K562 (cell line): ENCODE measurements around the gene FRMD4A. TPM values are rescaled to one million over a fixed set of nuclear protein-coding genes. Genes with fewer than 3 reads are reported as not detected.

Experiments
- ATAC-seq: fragments of 200-7000 bp; cut with Tn5 transposase; 3 replicates; pipeline ENCODE4 v1.9.1; 2020; ENCODE audit warnings: moderate library complexity
- BruUV-seq: library from RNA; stranded (reverse); fragments of 400-500 nt; replicated peaks from 2 replicates; lab custom pipeline; 2021; lab: Mats Ljungman, UMichigan
- CTCF ChIA-PET: fragments of 300-600 bp; formaldehyde crosslinking; extraction: SDS; loops from one replicate; lab custom pipeline; 2021; ENCODE audit warnings: low intra/inter-chr PET ratio; lab: Yijun Ruan, JAX
- POLR2A ChIA-PET: fragments of 300-600, 350-650 bp; sonication (Branson Sonifier 250); formaldehyde crosslinking; extraction: SDS; loops from one replicate; lab custom pipeline; 2021; ENCODE audit warnings: antibody characterized with exemption, inconsistent platforms; lab: Yijun Ruan, JAX
- DNase-seq, 4 experiments: peaks; one replicate each; pipeline versions ENCODE4 v3.0.0 to v3.0.0-alpha.2; 2011 to 2018; ENCODE audit warnings: low spot score in 3 of 4, mixed read lengths in 3 of 4; ENCODE audit errors: extremely low read depth in 1 of 4
- FAIRE-seq: peaks from 2 replicates; lab custom pipeline; 2011; peaks lifted over from hg19 to GRCh38; lab: Jason Lieb, UNC
- H2AFZ ChIP-seq: 2 replicates; pipeline ENCODE4 v1.6.0; 2011; ENCODE audit warnings: low read depth, low read length, control low read depth, inconsistent platforms
- H3K27ac ChIP-seq: fragments of 200-600 bp; 3 replicates; pipeline ENCODE4 v1.8.0; 2011; ENCODE audit warnings: low read depth, mild to moderate bottlenecking, control low read depth, inconsistent platforms, low read length, moderate library complexity, mixed read lengths; ENCODE audit errors: extremely low read depth
- H3K27me3 ChIP-seq, 2 experiments: fragments of 300-600 bp in 1 of 2; 2 replicates in 1 of 2; 3 replicates in 1 of 2; pipeline versions ENCODE4 v1.6.0 to v1.8.0; 2011; ENCODE audit warnings: inconsistent platforms in 2 of 2, low read length in 2 of 2, mild to moderate bottlenecking in 1 of 2, mixed read lengths in 1 of 2, moderate library complexity in 1 of 2; ENCODE audit not compliant: control insufficient read depth in 2 of 2, insufficient read depth in 2 of 2
- H3K36me3 ChIP-seq: fragments of 300-600 bp; 3 replicates; pipeline ENCODE4 v1.8.0; 2011; ENCODE audit warnings: mild to moderate bottlenecking, low read length, inconsistent platforms; ENCODE audit not compliant: control insufficient read depth, insufficient read depth
- H3K4me1 ChIP-seq, 2 experiments: fragments of 200-600 bp in 1 of 2; replicated peaks in 1 of 2; 2 replicates in 1 of 2; 3 replicates in 1 of 2; pipeline versions ENCODE4 v1.5.1 to v1.8.0; 2011; ENCODE audit warnings: inconsistent platforms in 2 of 2, low read length in 2 of 2, mild to moderate bottlenecking in 1 of 2, mixed read lengths in 1 of 2, moderate library complexity in 1 of 2; ENCODE audit not compliant: control insufficient read depth in 2 of 2, insufficient read depth in 2 of 2
- H3K4me2 ChIP-seq: 2 replicates; pipeline ENCODE4 v1.6.1; 2011; ENCODE audit warnings: low read length, control low read depth, inconsistent platforms, mixed read lengths; ENCODE audit not compliant: insufficient read depth
- H3K4me3 ChIP-seq: fragments of 200-600 bp; sonication (generic), shearing (Covaris generic); 2 replicates; pipeline ENCODE4 v1.5.1; 2016; ENCODE audit warnings: control low read depth, inconsistent platforms
- H3K79me2 ChIP-seq: fragments of 200-600 bp; 3 replicates; pipeline ENCODE4 v1.8.0; 2011; ENCODE audit warnings: low read length, inconsistent platforms; ENCODE audit not compliant: control insufficient read depth, insufficient read depth
- H3K9ac ChIP-seq, 2 experiments: 2 replicates each; pipeline versions ENCODE4 v1.6.0 to v1.6.1; 2011; ENCODE audit warnings: low read depth in 2 of 2, low read length in 2 of 2, control low read depth in 1 of 2, inconsistent platforms in 1 of 2, mild to moderate bottlenecking in 1 of 2, mixed read lengths in 1 of 2; ENCODE audit not compliant: insufficient read depth in 1 of 2
- H3K9me1 ChIP-seq: one replicate; pipeline ENCODE4 v1.6.0; 2011; ENCODE audit warnings: inconsistent platforms, mild to moderate bottlenecking, low read length, moderate library complexity; ENCODE audit not compliant: control insufficient read depth, insufficient read depth
- H3K9me3 ChIP-seq: replicated peaks from 2 replicates; pipeline ENCODE4 v1.5.1; 2011; ENCODE audit warnings: low read depth, low read length, inconsistent platforms; ENCODE audit not compliant: control insufficient read depth, insufficient read depth
- H4K20me1 ChIP-seq: replicated peaks from 2 replicates; pipeline ENCODE4 v1.6.1; 2011; ENCODE audit warnings: low read length, inconsistent platforms, mixed read lengths; ENCODE audit not compliant: control insufficient read depth, insufficient read depth
- ARID4B ChIP-seq: sonication (generic); formaldehyde crosslinking; IDR thresholded peaks from 2 replicates; pipeline ENCODE4 v1.8.0; 2022; ENCODE audit warnings: mild to moderate bottlenecking, missing genetic modification reagents
- ATF4 ChIP-seq: fragments of 450-650 bp; formaldehyde crosslinking; IDR thresholded peaks from 2 replicates; pipeline ENCODE4 v1.4.0; 2022; ENCODE audit warnings: mild to moderate bottlenecking, moderate library complexity
- CBFA2T3 ChIP-seq: fragments of 450-650 bp; IDR thresholded peaks from 2 replicates; pipeline ENCODE4 v1.6.1; 2017
- CCAR2 ChIP-seq: fragments of 200-400 bp; formaldehyde crosslinking; IDR thresholded peaks from 2 replicates; pipeline ENCODE4 v1.6.1; 2017; ENCODE audit warnings: mild to moderate bottlenecking, low read depth, low read length
- CHD2 ChIP-seq: IDR thresholded peaks from 2 replicates; pipeline ENCODE4 v1.6.1; 2011; ENCODE audit warnings: low read depth, low read length
- KAT2B ChIP-seq: IDR thresholded peaks from one replicate; pipeline ENCODE4 v1.6.1; 2012; ENCODE audit warnings: low read depth, mild to moderate bottlenecking, control low read depth, inconsistent platforms, low read length, moderate library complexity
- NRF1 ChIP-seq, 2 experiments: fragments of 450-650 bp; IDR thresholded peaks in 1 of 2; conservative IDR thresholded peaks in 1 of 2; 2 replicates each; pipeline ENCODE4 v1.6.1; 2014; ENCODE audit warnings: mild to moderate bottlenecking in 2 of 2
- U2AF2 ChIP-seq: fragments of 200-400 bp; formaldehyde crosslinking; optimal IDR thresholded peaks from 2 replicates; pipeline ENCODE3; 2017; ENCODE audit warnings: low read depth, mild to moderate bottlenecking, low read length
- ZEB2 ChIP-seq: fragments of 450-650 bp; IDR thresholded peaks from 2 replicates; pipeline ENCODE4 v1.6.1; 2016
- ZNF217 ChIP-seq: sonication (generic); formaldehyde crosslinking; IDR thresholded peaks from 2 replicates; pipeline ENCODE4 v1.8.0; 2022; ENCODE audit warnings: mild to moderate bottlenecking, missing genetic modification reagents
- ZNF24 ChIP-seq: fragments of 450-650 bp; IDR thresholded peaks from 2 replicates; pipeline ENCODE4 v1.6.1; 2016
- ZNF324 ChIP-seq: fragments of 250-450 bp; sonication (Bioruptor Pico); IDR thresholded peaks from 2 replicates; pipeline ENCODE4 v1.4.0; 2020; ENCODE audit warnings: mild to moderate bottlenecking
- ZNF354B ChIP-seq: fragments of 250-450 bp; sonication (Bioruptor Pico); IDR thresholded peaks from 2 replicates; pipeline ENCODE4 v1.4.0; 2020
- ZNF79 ChIP-seq: fragments of 250-450 bp; sonication (Bioruptor Pico); IDR thresholded peaks from 2 replicates; pipeline ENCODE4 v1.4.0; 2020; ENCODE audit warnings: low read depth, mild to moderate bottlenecking, moderate library complexity
- WGBS: fragments of 100-300 bp; shearing (Covaris generic); methylation state at CpG from one replicate; pipeline ENCODE4 v1.1.6; 2016; ENCODE audit warnings: low coverage, mixed read lengths; ENCODE audit not compliant: insufficient coverage; ENCODE audit errors: missing lambda C conversion rate; 5-methylcytosine and 5-hydroxymethylcytosine counted together
- in situ Hi-C: fragments of 300-500 bp; cut with MboI; formaldehyde crosslinking; loops from 4 replicates; pipeline ENCODE4 v1.15.0; 2018; ENCODE audit warnings: inconsistent platforms, mixed read lengths
- intact Hi-C: fragments of 100-400 bp; cut with micrococcal nuclease; formaldehyde crosslinking; loops from 2 replicates; pipeline ENCODE4 v1.14.2; 2022
- polyA plus RNA-seq, 8 experiments: library from polyadenylated mRNA; depleted of rRNA in 4 of 8; stranded (reverse) in 5 of 8; unstranded in 3 of 8; fragments of >200 nt; fragmentation: Nextera tagmentation in 2 of 8; fragmentation: Illumina TruSeq in 1 of 8; extraction: Ambion mirVana in 2 of 8; extraction: Trizol in 1 of 8; gene quantifications; 2 replicates each; pipeline versions ENCODE4 v1.2.1 to v1.2.3, GENCODE V29; 2011 to 2014; ENCODE audit warnings: inconsistent platforms in 1 of 8, missing spikeins in 1 of 8
- total RNA-seq, 7 experiments: library from RNA; depleted of rRNA in 6 of 7; stranded (reverse); fragments of >200 nt in 6 of 7; fragmentation: Illumina TruSeq in 2 of 7; extraction: Trizol in 2 of 7; gene quantifications; 2 replicates each; pipeline versions ENCODE4 v1.2.1 to v1.2.3, GENCODE V29; 2011 to 2021; ENCODE audit warnings: low replicate concordance in 1 of 7

The FRMD4A gene
- total and polyA plus RNA-seq, 9 of the 15 experiments (the other 6 are each of a cell fraction or from before 2014, with no cell fraction given), result 0.80 to 5.2 (median 3.0) TPM

DNA sequence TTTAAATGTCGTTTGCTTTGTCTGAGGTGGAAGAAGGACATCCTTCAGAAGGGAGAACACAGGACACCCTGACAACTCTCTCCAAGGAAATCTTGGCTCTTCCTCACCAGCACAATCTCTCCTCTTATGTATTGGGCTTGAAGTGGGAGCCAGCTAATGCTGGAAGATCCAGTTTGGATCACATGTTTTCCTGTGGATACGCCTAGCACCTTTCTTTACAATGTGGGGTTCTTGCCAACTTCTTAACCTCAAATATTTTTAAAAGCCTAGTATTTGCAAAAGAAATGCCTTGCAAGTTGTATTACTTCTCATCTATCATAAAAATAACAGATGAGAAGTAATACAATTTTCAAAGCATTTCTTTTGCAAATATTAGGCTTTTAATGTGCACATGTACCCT, 76.4 kb downstream of the FRMD4A start:
- BruUV-seq, result no TSS peak
- ATAC-seq (no peak), FAIRE-seq (no peak), DNase-seq (no peak)
- no peaks in the 10 kb centered on the region for H4K20me1 ChIP-seq
- H3K36me3 ChIP-seq, result no peaks in the 10 kb centered on the region
- H3K79me2 ChIP-seq, result no peaks in the 10 kb centered on the region
- no peaks in the 10 kb centered on the region for H3K27me3 ChIP-seq
- intact Hi-C loops, result no loop called here
- no peaks in the 10 kb centered on the region for H3K9me3 ChIP-seq
- no peaks in the 10 kb centered on the region for H3K4me1 ChIP-seq
- H2AFZ ChIP-seq, result no peak overlapping the region
- no peak overlapping the region for H3K4me2 ChIP-seq
- H3K27ac ChIP-seq, result no peak overlapping the region
- TF ChIP-seq ZNF79 (CRISPR knock-in tag) (no peak), KAT2B (no peak), NRF1 (conservative IDR thresholded peaks at IDR 0.05 in 1 of 2, IDR thresholded peaks at IDR 0.05 in 1 of 2) (no peak), ZNF24 (no peak)
- H3K9ac ChIP-seq, result no peak overlapping the region
- ChIA-PET CTCF (no interaction called here), POLR2A (no interaction called here)
- in situ Hi-C loops, result no loop called here
- H3K9me1 ChIP-seq, result no peaks in the 10 kb centered on the region
- 0% methylated on average over 2 of the region's 2 CpGs for WGBS
- H3K4me3 ChIP-seq, result no peak overlapping the region

GRCh38 chr10:14253711-14254110, 77.0 kb downstream of the FRMD4A start:
- DNase-seq (no peak), FAIRE-seq (no peak), ATAC-seq (no peak)
- no peak overlapping the region for H3K9ac ChIP-seq
- no peak overlapping the region for H2AFZ ChIP-seq
- no peaks in the 10 kb centered on the region for H3K79me2 ChIP-seq
- ChIA-PET CTCF (no interaction called here), POLR2A (no interaction called here)
- no peaks in the 10 kb centered on the region for H3K36me3 ChIP-seq
- H3K9me1 ChIP-seq, result no peaks in the 10 kb centered on the region
- H3K4me1 ChIP-seq, result no peaks in the 10 kb centered on the region
- WGBS, result 0% methylated on average over 4 of the region's 5 CpGs
- H4K20me1 ChIP-seq, result no peaks in the 10 kb centered on the region
- no peaks in the 10 kb centered on the region for H3K9me3 ChIP-seq
- no peak overlapping the region for H3K4me3 ChIP-seq
- in situ Hi-C loops (no loop called here), intact Hi-C loops (no loop called here)
- no TSS peak for BruUV-seq
- H3K27me3 ChIP-seq, result no peaks in the 10 kb centered on the region
- TF ChIP-seq ARID4B, result no peak
- no peak for TF ChIP-seq ZNF324 (CRISPR knock-in tag)
- TF ChIP-seq ATF4, result no peak
- TF ChIP-seq CCAR2, result no peak
- TF ChIP-seq CHD2, result no peak
- TF ChIP-seq ZEB2, result no peak
- TF ChIP-seq ZNF217, result no peak
- no peak for TF ChIP-seq ZNF354B (CRISPR knock-in tag)
- TF ChIP-seq CBFA2T3, result no peak
- TF ChIP-seq U2AF2, result no peak
- no peak overlapping the region for H3K27ac ChIP-seq
- no peak overlapping the region for H3K4me2 ChIP-seq
